Sigmoid colon (tissue), 4 donors: Measurements from ENCODE around the gene MAP3K14.

Source experiments
- CTCF ChIP-seq, 4 experiments: fragments of 450-650 bp in 3 of 4; fragments of 200-600 bp in 1 of 4; IDR thresholded peaks; one replicate each; pipeline ENCODE4 v1.5.1; 2016 to 2019; ENCODE audit warnings: antibody characterized with exemption in 4 of 4, mild to moderate bottlenecking in 3 of 4, moderate library complexity in 2 of 4
- EP300 ChIP-seq, 4 donors: sonication (generic); formaldehyde crosslinking; IDR thresholded peaks; one replicate each; pipeline ENCODE4 v1.6.1; 2017; ENCODE audit warnings: antibody characterized with exemption in 4 of 4
- POLR2A ChIP-seq, 2 donors: fragments of 450-650 bp; IDR thresholded peaks; one replicate each; pipeline ENCODE4 v1.6.1; 2016; ENCODE audit warnings: antibody characterized with exemption in 2 of 2, mild to moderate bottlenecking in 2 of 2, moderate library complexity in 2 of 2

- TF ChIP-seq CTCF (IDR thresholded peaks at IDR 0.05) (no peak), EP300 (IDR thresholded peaks at IDR 0.05) (no peak), POLR2A (IDR thresholded peaks at IDR 0.05) (no peak)
These were observed 49.3 kb downstream of the MAP3K14 start for GRCh38 chr17:45267436-45268055.
